ENCODE data around the gene BCL11A.

DNA sequence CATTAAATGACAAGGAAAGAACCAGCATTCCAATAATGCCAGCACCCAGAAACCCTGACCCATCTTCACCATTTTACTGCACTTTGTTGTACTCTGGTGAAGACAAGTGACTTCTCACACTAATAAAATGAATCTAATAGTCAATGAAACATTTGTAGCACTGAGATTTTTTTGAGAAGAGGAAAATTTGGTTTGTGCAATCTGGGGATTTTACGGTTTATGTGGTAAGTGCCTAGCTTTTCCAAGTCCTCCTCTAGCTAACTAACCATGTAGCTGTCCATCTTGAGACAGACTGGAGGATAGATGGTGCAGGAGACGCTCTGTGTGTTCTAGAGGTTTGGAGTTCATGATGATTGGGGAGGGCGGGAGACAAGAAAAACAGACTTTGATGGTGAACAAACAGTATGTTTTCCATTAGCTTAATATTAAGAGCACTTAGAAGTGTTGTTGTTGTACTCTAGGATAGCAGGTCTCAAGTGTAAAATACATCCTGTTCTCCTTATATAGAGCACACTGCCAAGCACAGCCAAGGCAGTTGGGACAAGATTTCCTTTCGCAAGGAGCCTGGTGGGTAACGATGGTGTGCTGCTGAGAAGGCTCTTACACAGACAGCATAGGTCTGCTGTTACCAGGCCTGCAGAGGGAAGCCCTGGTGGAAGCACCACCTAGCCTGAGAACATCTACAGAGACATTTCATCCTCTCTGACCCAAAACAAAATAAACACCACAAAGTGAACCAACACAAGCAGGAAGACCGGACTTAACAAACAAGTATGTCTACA lies 83.7 kb downstream of the BCL11A start:
- TF ChIP-seq, protein P1, sequence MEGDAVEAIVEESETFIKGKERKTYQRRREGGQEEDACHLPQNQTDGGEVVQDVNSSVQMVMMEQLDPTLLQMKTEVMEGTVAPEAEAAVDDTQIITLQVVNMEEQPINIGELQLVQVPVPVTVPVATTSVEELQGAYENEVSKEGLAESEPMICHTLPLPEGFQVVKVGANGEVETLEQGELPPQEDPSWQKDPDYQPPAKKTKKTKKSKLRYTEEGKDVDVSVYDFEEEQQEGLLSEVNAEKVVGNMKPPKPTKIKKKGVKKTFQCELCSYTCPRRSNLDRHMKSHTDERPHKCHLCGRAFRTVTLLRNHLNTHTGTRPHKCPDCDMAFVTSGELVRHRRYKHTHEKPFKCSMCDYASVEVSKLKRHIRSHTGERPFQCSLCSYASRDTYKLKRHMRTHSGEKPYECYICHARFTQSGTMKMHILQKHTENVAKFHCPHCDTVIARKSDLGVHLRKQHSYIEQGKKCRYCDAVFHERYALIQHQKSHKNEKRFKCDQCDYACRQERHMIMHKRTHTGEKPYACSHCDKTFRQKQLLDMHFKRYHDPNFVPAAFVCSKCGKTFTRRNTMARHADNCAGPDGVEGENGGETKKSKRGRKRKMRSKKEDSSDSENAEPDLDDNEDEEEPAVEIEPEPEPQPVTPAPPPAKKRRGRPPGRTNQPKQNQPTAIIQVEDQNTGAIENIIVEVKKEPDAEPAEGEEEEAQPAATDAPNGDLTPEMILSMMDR (optimal IDR thresholded peaks at IDR 0.05 in 1 of 3, IDR thresholded peaks at IDR 0.05 in 1 of 3, conservative IDR thresholded peaks at IDR 0.05 in 1 of 3; ENCODE audit: extremely low read depth in 1 of 3, insufficient read depth in 2 of 3, low read length in 3 of 3): no peak
- no peak for TF ChIP-seq EZH2 (IDR thresholded peaks at IDR 0.05; ENCODE audit: low read length)

Data from keratinocyte (primary cell).